ENCODE measurements around the gene FTCD. TPM values are rescaled to one million over a fixed set of nuclear protein-coding genes. Genes with fewer than 3 reads are reported as not detected.

The FTCD gene
- total and polyA plus RNA-seq, 10 of the 15 experiments (the other 5 are each of a cell fraction or from before 2014, with no cell fraction given), result 0.27 to 0.28 TPM; not detected in 8

DNA sequence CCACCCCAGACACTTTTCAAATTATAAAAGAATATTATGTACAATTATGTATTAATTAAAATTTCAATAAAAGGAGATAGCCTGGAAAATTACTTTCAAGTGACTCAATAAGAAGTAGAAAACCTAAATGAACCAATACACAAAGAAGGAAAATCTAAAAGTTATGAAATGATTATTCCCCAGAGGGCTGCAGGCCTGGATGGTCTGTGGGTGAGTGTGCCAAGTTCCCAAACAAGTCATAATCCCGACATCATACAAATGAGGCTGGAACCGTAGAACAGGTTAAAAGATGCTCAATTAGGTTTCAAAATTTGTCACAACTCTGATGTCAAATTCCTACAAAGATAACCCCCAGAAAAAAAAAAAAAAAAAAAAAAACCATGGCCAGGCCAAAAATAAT is 16.2 kb upstream of the FTCD start:
- CTCF ChIA-PET, result no interaction called here
- Histone ChIP-seq H3K4me2 (ENCODE audit: control insufficient read depth, insufficient read depth) (no peak overlapping the region), H3K4me3 (no peak overlapping the region), H3K9me3 (replicated peaks; ENCODE audit: control insufficient read depth, insufficient read depth, low read length) (peaks cover 2% of the 10 kb centered on the region; the same call in 1 of the 3 replicates), H3K4me1 (ENCODE audit: control insufficient read depth, insufficient read depth, low read length) (no peaks in the 10 kb centered on the region; the same call in 1 of the 2 replicates), H3K27ac (ENCODE audit: control insufficient read depth, insufficient read depth) (no peak overlapping the region), H4K20me1 (ENCODE audit: control insufficient read depth, insufficient read depth) (no peaks in the 10 kb centered on the region), H3K9ac (ENCODE audit: control insufficient read depth, insufficient read depth, low read length) (no peak overlapping the region), H2AFZ (ENCODE audit: control insufficient read depth, low read depth, low read length) (no peak overlapping the region), H3K27me3 (replicated peaks in 1 of 2; ENCODE audit: control insufficient read depth in 2 of 2, insufficient read depth in 2 of 2, low read length in 1 of 2) (no peaks in the 10 kb centered on the region), H3K79me2 (ENCODE audit: control insufficient read depth, insufficient read depth, low read length) (no peaks in the 10 kb centered on the region), H3K36me3 (ENCODE audit: control insufficient read depth in 2 of 2, insufficient read depth in 2 of 2, low read length in 1 of 2) (no peaks in the 10 kb centered on the region)
- POLR2A ChIA-PET, result no interaction called here
- RAD21 ChIA-PET (ENCODE audit: unreplicated experiment), result no interaction called here
- BruUV-seq (replicated peaks), result no TSS peak
- ATAC-seq, result no peak
- in situ Hi-C loops (cut with MboI), result no loop called here
- DNase-seq (ENCODE audit: low read depth, low spot score), result no peak
- SMC1A ChIA-PET (ENCODE audit: uncharacterized antibody, unreplicated experiment), result no interaction called here
- TF ChIP-seq, protein P1, sequence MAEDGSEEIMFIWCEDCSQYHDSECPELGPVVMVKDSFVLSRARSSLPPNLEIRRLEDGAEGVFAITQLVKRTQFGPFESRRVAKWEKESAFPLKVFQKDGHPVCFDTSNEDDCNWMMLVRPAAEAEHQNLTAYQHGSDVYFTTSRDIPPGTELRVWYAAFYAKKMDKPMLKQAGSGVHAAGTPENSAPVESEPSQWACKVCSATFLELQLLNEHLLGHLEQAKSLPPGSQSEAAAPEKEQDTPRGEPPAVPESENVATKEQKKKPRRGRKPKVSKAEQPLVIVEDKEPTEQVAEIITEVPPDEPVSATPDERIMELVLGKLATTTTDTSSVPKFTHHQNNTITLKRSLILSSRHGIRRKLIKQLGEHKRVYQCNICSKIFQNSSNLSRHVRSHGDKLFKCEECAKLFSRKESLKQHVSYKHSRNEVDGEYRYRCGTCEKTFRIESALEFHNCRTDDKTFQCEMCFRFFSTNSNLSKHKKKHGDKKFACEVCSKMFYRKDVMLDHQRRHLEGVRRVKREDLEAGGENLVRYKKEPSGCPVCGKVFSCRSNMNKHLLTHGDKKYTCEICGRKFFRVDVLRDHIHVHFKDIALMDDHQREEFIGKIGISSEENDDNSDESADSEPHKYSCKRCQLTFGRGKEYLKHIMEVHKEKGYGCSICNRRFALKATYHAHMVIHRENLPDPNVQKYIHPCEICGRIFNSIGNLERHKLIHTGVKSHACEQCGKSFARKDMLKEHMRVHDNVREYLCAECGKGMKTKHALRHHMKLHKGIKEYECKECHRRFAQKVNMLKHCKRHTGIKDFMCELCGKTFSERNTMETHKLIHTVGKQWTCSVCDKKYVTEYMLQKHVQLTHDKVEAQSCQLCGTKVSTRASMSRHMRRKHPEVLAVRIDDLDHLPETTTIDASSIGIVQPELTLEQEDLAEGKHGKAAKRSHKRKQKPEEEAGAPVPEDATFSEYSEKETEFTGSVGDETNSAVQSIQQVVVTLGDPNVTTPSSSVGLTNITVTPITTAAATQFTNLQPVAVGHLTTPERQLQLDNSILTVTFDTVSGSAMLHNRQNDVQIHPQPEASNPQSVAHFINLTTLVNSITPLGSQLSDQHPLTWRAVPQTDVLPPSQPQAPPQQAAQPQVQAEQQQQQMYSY (CRISPR knock-in tag; IDR thresholded peaks at IDR 0.05), result no peak
- TF ChIP-seq, protein P2, sequence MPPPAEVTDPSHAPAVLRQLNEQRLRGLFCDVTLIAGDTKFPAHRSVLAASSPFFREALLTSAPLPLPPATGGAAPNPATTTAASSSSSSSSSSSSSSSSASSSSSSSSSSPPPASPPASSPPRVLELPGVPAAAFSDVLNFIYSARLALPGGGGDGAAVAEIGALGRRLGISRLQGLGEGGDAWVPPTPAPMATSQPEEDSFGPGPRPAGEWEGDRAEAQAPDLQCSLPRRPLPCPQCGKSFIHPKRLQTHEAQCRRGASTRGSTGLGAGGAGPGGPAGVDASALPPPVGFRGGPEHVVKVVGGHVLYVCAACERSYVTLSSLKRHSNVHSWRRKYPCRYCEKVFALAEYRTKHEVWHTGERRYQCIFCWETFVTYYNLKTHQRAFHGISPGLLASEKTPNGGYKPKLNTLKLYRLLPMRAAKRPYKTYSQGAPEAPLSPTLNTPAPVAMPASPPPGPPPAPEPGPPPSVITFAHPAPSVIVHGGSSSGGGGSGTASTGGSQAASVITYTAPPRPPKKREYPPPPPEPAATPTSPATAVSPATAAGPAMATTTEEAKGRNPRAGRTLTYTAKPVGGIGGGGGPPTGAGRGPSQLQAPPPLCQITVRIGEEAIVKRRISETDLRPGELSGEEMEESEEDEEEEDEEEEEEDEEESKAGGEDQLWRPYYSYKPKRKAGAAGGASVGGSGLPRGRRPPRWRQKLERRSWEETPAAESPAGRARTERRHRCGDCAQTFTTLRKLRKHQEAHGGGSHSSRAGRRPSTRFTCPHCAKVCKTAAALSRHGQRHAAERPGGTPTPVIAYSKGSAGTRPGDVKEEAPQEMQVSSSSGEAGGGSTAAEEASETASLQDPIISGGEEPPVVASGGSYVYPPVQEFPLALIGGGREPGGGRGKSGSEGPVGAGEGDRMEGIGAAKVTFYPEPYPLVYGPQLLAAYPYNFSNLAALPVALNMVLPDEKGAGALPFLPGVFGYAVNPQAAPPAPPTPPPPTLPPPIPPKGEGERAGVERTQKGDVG (CRISPR knock-in tag; IDR thresholded peaks at IDR 0.05), result no peak
- TF ChIP-seq, protein P3, sequence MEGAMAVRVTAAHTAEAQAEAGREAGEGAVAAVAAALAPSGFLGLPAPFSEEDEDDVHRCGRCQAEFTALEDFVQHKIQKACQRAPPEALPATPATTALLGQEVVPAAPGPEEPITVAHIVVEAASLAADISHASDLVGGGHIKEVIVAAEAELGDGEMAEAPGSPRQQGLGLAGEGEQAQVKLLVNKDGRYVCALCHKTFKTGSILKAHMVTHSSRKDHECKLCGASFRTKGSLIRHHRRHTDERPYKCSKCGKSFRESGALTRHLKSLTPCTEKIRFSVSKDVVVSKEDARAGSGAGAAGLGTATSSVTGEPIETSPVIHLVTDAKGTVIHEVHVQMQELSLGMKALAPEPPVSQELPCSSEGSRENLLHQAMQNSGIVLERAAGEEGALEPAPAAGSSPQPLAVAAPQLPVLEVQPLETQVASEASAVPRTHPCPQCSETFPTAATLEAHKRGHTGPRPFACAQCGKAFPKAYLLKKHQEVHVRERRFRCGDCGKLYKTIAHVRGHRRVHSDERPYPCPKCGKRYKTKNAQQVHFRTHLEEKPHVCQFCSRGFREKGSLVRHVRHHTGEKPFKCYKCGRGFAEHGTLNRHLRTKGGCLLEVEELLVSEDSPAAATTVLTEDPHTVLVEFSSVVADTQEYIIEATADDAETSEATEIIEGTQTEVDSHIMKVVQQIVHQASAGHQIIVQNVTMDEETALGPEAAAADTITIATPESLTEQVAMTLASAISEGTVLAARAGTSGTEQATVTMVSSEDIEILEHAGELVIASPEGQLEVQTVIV (IDR thresholded peaks at IDR 0.05; ENCODE audit: borderline replicate concordance, partially characterized antibody), result no peak
- TF ChIP-seq SMARCA5 (IDR thresholded peaks at IDR 0.05) (no peak), RBBP5 (conservative IDR thresholded peaks at IDR 0.05) (no peak), SMC3 (IDR thresholded peaks at IDR 0.05; ENCODE audit: borderline replicate concordance, low read length) (no peak), SMAD1 (IDR thresholded peaks at IDR 0.05; ENCODE audit: low read depth, partially characterized antibody) (no peak), MTA2 (IDR thresholded peaks at IDR 0.05; ENCODE audit: low read depth) (no peak), CBFB (IDR thresholded peaks at IDR 0.05; ENCODE audit: low read depth) (no peak), NBN (IDR thresholded peaks at IDR 0.05) (no peak), SREBF1 (IDR thresholded peaks at IDR 0.05; ENCODE audit: low read length) (no peak), BHLHE40 (IDR thresholded peaks at IDR 0.05; ENCODE audit: borderline replicate concordance in 1 of 2, low read depth in 2 of 2, low read length in 1 of 2) (no peak)
- TF ChIP-seq, protein P4, sequence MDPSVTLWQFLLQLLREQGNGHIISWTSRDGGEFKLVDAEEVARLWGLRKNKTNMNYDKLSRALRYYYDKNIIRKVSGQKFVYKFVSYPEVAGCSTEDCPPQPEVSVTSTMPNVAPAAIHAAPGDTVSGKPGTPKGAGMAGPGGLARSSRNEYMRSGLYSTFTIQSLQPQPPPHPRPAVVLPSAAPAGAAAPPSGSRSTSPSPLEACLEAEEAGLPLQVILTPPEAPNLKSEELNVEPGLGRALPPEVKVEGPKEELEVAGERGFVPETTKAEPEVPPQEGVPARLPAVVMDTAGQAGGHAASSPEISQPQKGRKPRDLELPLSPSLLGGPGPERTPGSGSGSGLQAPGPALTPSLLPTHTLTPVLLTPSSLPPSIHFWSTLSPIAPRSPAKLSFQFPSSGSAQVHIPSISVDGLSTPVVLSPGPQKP (IDR thresholded peaks at IDR 0.05; ENCODE audit: low read depth, low read length), result no peak
- intact Hi-C loops (cut with micrococcal nuclease; ENCODE audit: unreplicated experiment), result no loop called here
- FAIRE-seq, result no peak
- WGBS (ENCODE audit: insufficient coverage, insufficient replicate concordance, low lambda C conversion rate, missing lambda C conversion rate), result 4% methylated on average over 2 of the region's 2 CpGs

Measured in GM12878 (cell line).